GM23248 (cell line): ENCODE data around the gene OSGIN1. TPM values are rescaled to one million over a fixed set of nuclear protein-coding genes. Genes with fewer than 3 reads are reported as not detected.

Experiments used
- DNase-seq: peaks from one replicate; pipeline ENCODE4 v3.0.0-alpha.2; 2015
- H2AFZ ChIP-seq: fragments of 200-600 bp; sonication (generic); 2 replicates; pipeline ENCODE4 v1.6.1; 2016; ENCODE audit warnings: antibody characterized with exemption
- H3F3A ChIP-seq: fragments of 200-600 bp; sonication (generic); 2 replicates; pipeline ENCODE4 v1.6.1; 2016; ENCODE audit warnings: mild to moderate bottlenecking, antibody characterized with exemption, mixed run types; ENCODE audit not compliant: insufficient read depth
- H3K27ac ChIP-seq: fragments of 200-600 bp; sonication (generic); 2 replicates; pipeline ENCODE4 v1.5.1; 2016; ENCODE audit warnings: mild to moderate bottlenecking
- H3K27me3 ChIP-seq: fragments of 200-600 bp; sonication (generic); replicated peaks from 2 replicates; pipeline ENCODE4 v1.6.1; 2016; ENCODE audit warnings: mild to moderate bottlenecking; ENCODE audit not compliant: insufficient read depth
- H3K36me3 ChIP-seq: fragments of 200-600 bp; sonication (generic); 2 replicates; pipeline ENCODE4 v1.6.1; 2016; ENCODE audit warnings: low read depth, mild to moderate bottlenecking
- H3K4me1 ChIP-seq: fragments of 200-600 bp; sonication (generic); 2 replicates; pipeline ENCODE4 v1.6.1; 2016; ENCODE audit warnings: mild to moderate bottlenecking; ENCODE audit not compliant: insufficient read depth
- H3K4me2 ChIP-seq: fragments of 200-600 bp; sonication (generic); one replicate; pipeline ENCODE4 v1.6.1; 2016; ENCODE audit warnings: mild to moderate bottlenecking; ENCODE audit not compliant: unreplicated experiment
- H3K4me3 ChIP-seq: fragments of 200-600 bp; sonication (generic); 2 replicates; pipeline ENCODE4 v1.5.1; 2016; ENCODE audit warnings: mild to moderate bottlenecking
- H3K79me2 ChIP-seq: fragments of 200-600 bp; sonication (generic); 2 replicates; pipeline ENCODE4 v1.6.1; 2016; ENCODE audit warnings: mild to moderate bottlenecking; ENCODE audit not compliant: insufficient read depth
- H3K9ac ChIP-seq: fragments of 200-600 bp; sonication (generic); 2 replicates; pipeline ENCODE4 v1.6.1; 2016; ENCODE audit warnings: mild to moderate bottlenecking
- H3K9me2 ChIP-seq: fragments of 200-600 bp; sonication (generic); 2 replicates; pipeline ENCODE4 v1.6.1; 2016; ENCODE audit warnings: mixed run types, mild to moderate bottlenecking, moderate library complexity; ENCODE audit not compliant: insufficient read depth
- H3K9me3 ChIP-seq: fragments of 200-600 bp; sonication (generic); one replicate; pipeline ENCODE4 v1.6.1; 2017; ENCODE audit warnings: low read depth
- H4K20me1 ChIP-seq: fragments of 200-600 bp; sonication (generic); 2 replicates; pipeline ENCODE4 v1.6.0; 2016; ENCODE audit not compliant: insufficient read depth
- EZH2 ChIP-seq: fragments of 200-600 bp; sonication (generic); IDR thresholded peaks from 2 replicates; pipeline ENCODE4 v1.6.1; 2018; ENCODE audit warnings: antibody characterized with exemption, mild to moderate bottlenecking; ENCODE audit not compliant: insufficient read depth, poor library complexity, severe bottlenecking
- EZH2phosphoT487 ChIP-seq: fragments of 200-600 bp; sonication (generic); IDR thresholded peaks from 2 replicates; pipeline ENCODE4 v1.6.1; 2018; ENCODE audit warnings: antibody characterized with exemption, moderate library complexity, mild to moderate bottlenecking, low read depth; ENCODE audit not compliant: insufficient read depth
- WGBS, 2 experiments: methylation state at CpG; one replicate each; pipeline ENCODE4 v1.1.6; 2015 to 2017; ENCODE audit warnings: low lambda C conversion rate in 2 of 2, low coverage in 1 of 2; ENCODE audit errors: missing lambda C conversion rate in 2 of 2; 5-methylcytosine and 5-hydroxymethylcytosine counted together
- in situ Hi-C: fragments of 300-500 bp; cut with MboI; formaldehyde crosslinking; loops from 2 replicates; pipeline ENCODE4 v1.15.0; 2020
- polyA plus RNA-seq: library from polyadenylated mRNA; unstranded; fragments of >200 nt; fragmentation: Nextera tagmentation; extraction: Ambion mirVana; gene quantifications from 2 replicates; pipeline ENCODE4 v1.2.1, GENCODE V29; 2016
- total RNA-seq: library from RNA; depleted of rRNA; stranded (reverse); fragments of >200 nt; shearing (Covaris generic); gene quantifications from 2 replicates; pipeline ENCODE4 v1.2.3, GENCODE V29; 2014

OSGIN1 gene
- total and polyA plus RNA-seq, 2 experiments from 2014 or later: 1.1 to 6.3 TPM

- Histone ChIP-seq H4K20me1 (no peaks in the 10 kb centered on the region), H3K27me3 (no peaks in the 10 kb centered on the region), H3K9ac (no peak overlapping the region), H3F3A (no peaks in the 10 kb centered on the region), H3K4me3 (no peak overlapping the region), H3K9me3 (no peaks in the 10 kb centered on the region), H3K27ac (no peak overlapping the region), H2AFZ (no peak overlapping the region), H3K36me3 (no peaks in the 10 kb centered on the region), H3K4me1 (peaks cover 11% of the 10 kb centered on the region), H3K79me2 (no peaks in the 10 kb centered on the region), H3K9me2 (no peaks in the 10 kb centered on the region), H3K4me2 (no peak overlapping the region)
- DNase-seq: no peak
- TF ChIP-seq EZH2phosphoT487: no peak
- in situ Hi-C loops: no loop called here
- WGBS, 2 experiments: 83 to 84% methylated on average over 15 of the region's 15 CpGs
Observed at GRCh38 chr16:83996481-83997252, 43.6 kb downstream of the OSGIN1 start.

- H4K20me1 ChIP-seq: no peaks in the 10 kb centered on the region
- H3K27me3 ChIP-seq: no peaks in the 10 kb centered on the region
- H3K9me3 ChIP-seq: no peaks in the 10 kb centered on the region
- peaks cover 3% of the 10 kb centered on the region for H3K4me1 ChIP-seq
- H2AFZ ChIP-seq: no peak overlapping the region
- TF ChIP-seq EZH2phosphoT487 (no peak), EZH2 (no peak)
- no peaks in the 10 kb centered on the region for H3K79me2 ChIP-seq
- no peak overlapping the region for H3K27ac ChIP-seq
- H3K4me2 ChIP-seq: no peak overlapping the region
- no peak overlapping the region for H3K9ac ChIP-seq
- no peak overlapping the region for H3K4me3 ChIP-seq
- in situ Hi-C loops: no loop called here
- H3K36me3 ChIP-seq: no peaks in the 10 kb centered on the region
- H3K9me2 ChIP-seq: no peaks in the 10 kb centered on the region
- no peak for DNase-seq
- 87 to 89% methylated on average over 13 of the region's 13 CpGs for WGBS, 2 experiments
- H3F3A ChIP-seq: no peaks in the 10 kb centered on the region
Observed at GRCh38 chr16:83998091-83998490, 45.1 kb downstream of the OSGIN1 start.

- Histone ChIP-seq H3K27me3 (peaks cover 1% of the 10 kb centered on the region; the same call in 1 of the 2 replicates), H3K9ac (no peak overlapping the region), H3K4me2 (no peak overlapping the region), H3K27ac (no peak overlapping the region), H3K36me3 (no peaks in the 10 kb centered on the region), H3K9me3 (no peaks in the 10 kb centered on the region), H3F3A (no peaks in the 10 kb centered on the region), H3K4me3 (no peak overlapping the region), H3K4me1 (no peaks in the 10 kb centered on the region), H2AFZ (no peak overlapping the region), H4K20me1 (no peaks in the 10 kb centered on the region), H3K9me2 (no peaks in the 10 kb centered on the region), H3K79me2 (no peaks in the 10 kb centered on the region)
- DNase-seq: no peak
- 78 to 79% methylated on average over 12 to 13 of the region's 13 CpGs for WGBS, 2 experiments
- in situ Hi-C loops: no loop called here
- TF ChIP-seq EZH2 (no peak), EZH2phosphoT487 (no peak)
Observed at GRCh38 chr16:84000989-84001642, 48.1 kb downstream of the OSGIN1 start.

- Histone ChIP-seq H3K4me2 (no peak overlapping the region), H3K27me3 (peaks cover 7% of the 10 kb centered on the region), H3K9ac (no peak overlapping the region), H3K4me1 (no peaks in the 10 kb centered on the region), H3F3A (no peaks in the 10 kb centered on the region), H3K9me2 (no peaks in the 10 kb centered on the region), H3K27ac (no peak overlapping the region), H3K9me3 (no peaks in the 10 kb centered on the region), H2AFZ (no peak overlapping the region), H3K36me3 (no peaks in the 10 kb centered on the region), H4K20me1 (no peaks in the 10 kb centered on the region), H3K4me3 (no peak overlapping the region), H3K79me2 (no peaks in the 10 kb centered on the region)
- TF ChIP-seq EZH2 (no peak), EZH2phosphoT487 (no peak)
- in situ Hi-C loops: no loop called here
- 83 to 99% methylated on average over 7 of the region's 7 CpGs for WGBS, 2 experiments
- DNase-seq: no peak
Observed at GRCh38 chr16:84001726-84002125, 48.7 kb downstream of the OSGIN1 start.
